ENCODE results near the gene MYZAP. TPM values are rescaled to one million over a fixed set of nuclear protein-coding genes. Genes with fewer than 3 reads are reported as not detected.

The MYZAP gene
- total and polyA plus RNA-seq, 2 experiments from 2014 or later: 1.0 to 1.5 TPM

GRCh38 chr15:57726411-57726810 is 134.7 kb downstream of the MYZAP start:
- ATAC-seq: no peak
- Histone ChIP-seq H3K4me3 (no peak overlapping the region), H3K27ac (ENCODE audit: low read depth) (no peak overlapping the region), H3F3A (replicated peaks; ENCODE audit: low read depth) (no peaks in the 10 kb centered on the region), H3K4me2 (no peak overlapping the region), H2AFZ (no peak overlapping the region), H4K20me1 (replicated peaks; ENCODE audit: insufficient read depth) (no peaks in the 10 kb centered on the region), H3K36me3 (ENCODE audit: insufficient read depth) (no peaks in the 10 kb centered on the region), H3K9me2 (ENCODE audit: insufficient read depth) (no peaks in the 10 kb centered on the region), H3K27me3 (ENCODE audit: insufficient read depth) (no peaks in the 10 kb centered on the region), H3K79me2 (replicated peaks; ENCODE audit: insufficient read depth) (no peaks in the 10 kb centered on the region), H3K4me1 (ENCODE audit: insufficient read depth) (no peaks in the 10 kb centered on the region)
- H3K27ac Mint-ChIP-seq: no peak overlapping the region
- peaks cover 1% of the 10 kb centered on the region for H3K4me1 Mint-ChIP-seq
- no peaks in the 10 kb centered on the region for H3K27me3 Mint-ChIP-seq (ENCODE audit: insufficient read depth, low read depth, poor library complexity)
- no peaks in the 10 kb centered on the region for H3K36me3 Mint-ChIP-seq (ENCODE audit: low read depth)
- H3K4me3 Mint-ChIP-seq: no peak overlapping the region
- TF ChIP-seq, protein P1, sequence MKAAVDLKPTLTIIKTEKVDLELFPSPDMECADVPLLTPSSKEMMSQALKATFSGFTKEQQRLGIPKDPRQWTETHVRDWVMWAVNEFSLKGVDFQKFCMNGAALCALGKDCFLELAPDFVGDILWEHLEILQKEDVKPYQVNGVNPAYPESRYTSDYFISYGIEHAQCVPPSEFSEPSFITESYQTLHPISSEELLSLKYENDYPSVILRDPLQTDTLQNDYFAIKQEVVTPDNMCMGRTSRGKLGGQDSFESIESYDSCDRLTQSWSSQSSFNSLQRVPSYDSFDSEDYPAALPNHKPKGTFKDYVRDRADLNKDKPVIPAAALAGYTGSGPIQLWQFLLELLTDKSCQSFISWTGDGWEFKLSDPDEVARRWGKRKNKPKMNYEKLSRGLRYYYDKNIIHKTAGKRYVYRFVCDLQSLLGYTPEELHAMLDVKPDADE (IDR thresholded peaks at IDR 0.05): no peak
- TF ChIP-seq EZH2phosphoT487 (IDR thresholded peaks at IDR 0.05; ENCODE audit: unreplicated experiment): no peak
- TF ChIP-seq, protein P2, sequence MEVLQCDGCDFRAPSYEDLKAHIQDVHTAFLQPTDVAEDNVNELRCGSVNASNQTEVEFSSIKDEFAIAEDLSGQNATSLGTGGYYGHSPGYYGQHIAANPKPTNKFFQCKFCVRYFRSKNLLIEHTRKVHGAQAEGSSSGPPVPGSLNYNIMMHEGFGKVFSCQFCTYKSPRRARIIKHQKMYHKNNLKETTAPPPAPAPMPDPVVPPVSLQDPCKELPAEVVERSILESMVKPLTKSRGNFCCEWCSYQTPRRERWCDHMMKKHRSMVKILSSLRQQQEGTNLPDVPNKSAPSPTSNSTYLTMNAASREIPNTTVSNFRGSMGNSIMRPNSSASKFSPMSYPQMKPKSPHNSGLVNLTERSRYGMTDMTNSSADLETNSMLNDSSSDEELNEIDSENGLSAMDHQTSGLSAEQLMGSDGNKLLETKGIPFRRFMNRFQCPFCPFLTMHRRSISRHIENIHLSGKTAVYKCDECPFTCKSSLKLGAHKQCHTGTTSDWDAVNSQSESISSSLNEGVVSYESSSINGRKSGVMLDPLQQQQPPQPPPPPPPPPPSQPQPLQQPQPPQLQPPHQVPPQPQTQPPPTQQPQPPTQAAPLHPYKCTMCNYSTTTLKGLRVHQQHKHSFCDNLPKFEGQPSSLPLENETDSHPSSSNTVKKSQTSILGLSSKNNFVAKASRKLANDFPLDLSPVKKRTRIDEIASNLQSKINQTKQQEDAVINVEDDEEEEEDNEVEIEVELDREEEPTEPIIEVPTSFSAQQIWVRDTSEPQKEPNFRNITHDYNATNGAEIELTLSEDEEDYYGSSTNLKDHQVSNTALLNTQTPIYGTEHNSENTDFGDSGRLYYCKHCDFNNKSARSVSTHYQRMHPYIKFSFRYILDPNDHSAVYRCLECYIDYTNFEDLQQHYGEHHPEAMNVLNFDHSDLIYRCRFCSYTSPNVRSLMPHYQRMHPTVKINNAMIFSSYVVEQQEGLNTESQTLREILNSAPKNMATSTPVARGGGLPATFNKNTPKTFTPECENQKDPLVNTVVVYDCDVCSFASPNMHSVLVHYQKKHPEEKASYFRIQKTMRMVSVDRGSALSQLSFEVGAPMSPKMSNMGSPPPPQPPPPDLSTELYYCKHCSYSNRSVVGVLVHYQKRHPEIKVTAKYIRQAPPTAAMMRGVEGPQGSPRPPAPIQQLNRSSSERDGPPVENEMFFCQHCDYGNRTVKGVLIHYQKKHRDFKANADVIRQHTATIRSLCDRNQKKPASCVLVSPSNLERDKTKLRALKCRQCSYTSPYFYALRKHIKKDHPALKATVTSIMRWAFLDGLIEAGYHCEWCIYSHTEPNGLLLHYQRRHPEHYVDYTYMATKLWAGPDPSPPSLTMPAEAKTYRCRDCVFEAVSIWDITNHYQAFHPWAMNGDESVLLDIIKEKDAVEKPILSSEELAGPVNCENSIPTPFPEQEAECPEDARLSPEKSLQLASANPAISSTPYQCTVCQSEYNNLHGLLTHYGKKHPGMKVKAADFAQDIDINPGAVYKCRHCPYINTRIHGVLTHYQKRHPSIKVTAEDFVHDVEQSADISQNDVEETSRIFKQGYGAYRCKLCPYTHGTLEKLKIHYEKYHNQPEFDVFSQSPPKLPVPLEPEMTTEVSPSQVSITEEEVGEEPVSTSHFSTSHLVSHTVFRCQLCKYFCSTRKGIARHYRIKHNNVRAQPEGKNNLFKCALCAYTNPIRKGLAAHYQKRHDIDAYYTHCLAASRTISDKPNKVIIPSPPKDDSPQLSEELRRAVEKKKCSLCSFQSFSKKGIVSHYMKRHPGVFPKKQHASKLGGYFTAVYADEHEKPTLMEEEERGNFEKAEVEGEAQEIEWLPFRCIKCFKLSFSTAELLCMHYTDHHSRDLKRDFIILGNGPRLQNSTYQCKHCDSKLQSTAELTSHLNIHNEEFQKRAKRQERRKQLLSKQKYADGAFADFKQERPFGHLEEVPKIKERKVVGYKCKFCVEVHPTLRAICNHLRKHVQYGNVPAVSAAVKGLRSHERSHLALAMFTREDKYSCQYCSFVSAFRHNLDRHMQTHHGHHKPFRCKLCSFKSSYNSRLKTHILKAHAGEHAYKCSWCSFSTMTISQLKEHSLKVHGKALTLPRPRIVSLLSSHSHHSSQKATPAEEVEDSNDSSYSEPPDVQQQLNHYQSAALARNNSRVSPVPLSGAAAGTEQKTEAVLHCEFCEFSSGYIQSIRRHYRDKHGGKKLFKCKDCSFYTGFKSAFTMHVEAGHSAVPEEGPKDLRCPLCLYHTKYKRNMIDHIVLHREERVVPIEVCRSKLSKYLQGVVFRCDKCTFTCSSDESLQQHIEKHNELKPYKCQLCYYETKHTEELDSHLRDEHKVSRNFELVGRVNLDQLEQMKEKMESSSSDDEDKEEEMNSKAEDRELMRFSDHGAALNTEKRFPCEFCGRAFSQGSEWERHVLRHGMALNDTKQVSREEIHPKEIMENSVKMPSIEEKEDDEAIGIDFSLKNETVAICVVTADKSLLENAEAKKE (CRISPR knock-in tag; IDR thresholded peaks at IDR 0.05): no peak
- TF ChIP-seq POLR2AphosphoS5 (IDR thresholded peaks at IDR 0.05; ENCODE audit: low read depth): no peak
- TF ChIP-seq NANOG (IDR thresholded peaks at IDR 0.05; ENCODE audit: borderline replicate concordance): no peak
- no peak for TF ChIP-seq JUNB (IDR thresholded peaks at IDR 0.05; ENCODE audit: unreplicated experiment)
- no peak for TF ChIP-seq EZH2 (IDR thresholded peaks at IDR 0.05; ENCODE audit: low read depth, unreplicated experiment)
- TF ChIP-seq ZNF331 (CRISPR knock-in tag; IDR thresholded peaks at IDR 0.05; ENCODE audit: low read depth): no peak
- TF ChIP-seq CREB1 (CRISPR knock-in tag; IDR thresholded peaks at IDR 0.05; ENCODE audit: low read depth): no peak
- TF ChIP-seq ZNF114 (CRISPR knock-in tag; IDR thresholded peaks at IDR 0.05): no peak
- TF ChIP-seq STAT1 (IDR thresholded peaks at IDR 0.05; ENCODE audit: unreplicated experiment): no peak
- TF ChIP-seq CTCF (conservative IDR thresholded peaks at IDR 0.05; ENCODE audit: low read depth in 2 of 2): no peak
- no peak for TF ChIP-seq REST (IDR thresholded peaks at IDR 0.05; ENCODE audit: unreplicated experiment)
- peaks cover 3% of the 10 kb centered on the region; the same call in 2 of the 3 replicates for H3K9me3 Mint-ChIP-seq
- DNase-seq (ENCODE audit: low spot score): no peak
